Neutrophil (primary cell): Measurements from ENCODE around the gene NFIA.

Source experiments
- H3K27ac ChIP-seq: fragments of 200-600 bp; sonication (generic); 2 replicates; pipeline ENCODE4 v1.5.1; 2016; ENCODE audit warnings: mild to moderate bottlenecking, moderate library complexity
- H3K27me3 ChIP-seq: fragments of 200-600 bp; sonication (generic); 2 replicates; pipeline ENCODE4 v1.6.0; 2016; ENCODE audit warnings: mild to moderate bottlenecking
- H3K36me3 ChIP-seq: fragments of 200-600 bp; sonication (generic); 2 replicates; pipeline ENCODE4 v1.5.1; 2017
- H3K4me1 ChIP-seq, 2 experiments: fragments of 200-600 bp in 1 of 2; sonication (generic) in 1 of 2; 1 replicate in 1 of 2; 2 replicates in 1 of 2; pipeline versions ENCODE4 v1.5.1 to v1.6.1; 2013 to 2016; ENCODE audit warnings: low read depth in 1 of 2, low read length in 1 of 2, mild to moderate bottlenecking in 1 of 2, moderate library complexity in 1 of 2; ENCODE audit not compliant: control insufficient read depth in 1 of 2, insufficient read depth in 1 of 2
- H3K4me3 ChIP-seq, 2 experiments: fragments of 200-600 bp in 1 of 2; sonication (generic) in 1 of 2; 1 replicate in 1 of 2; 2 replicates in 1 of 2; pipeline ENCODE4 v1.5.1; 2013 to 2016; ENCODE audit warnings: low read depth in 1 of 2, low read length in 1 of 2, mild to moderate bottlenecking in 1 of 2, moderate library complexity in 1 of 2
- H3K9me3 ChIP-seq: fragments of 200-600 bp; sonication (generic); 2 replicates; pipeline ENCODE4 v1.5.1; 2016
- CTCF ChIP-seq: fragments of 200-600 bp; sonication (generic); IDR thresholded peaks from 2 replicates; pipeline ENCODE4 v1.5.1; 2016; ENCODE audit warnings: antibody characterized with exemption

Gene NFIA

GRCh38 chr1:61171346-61171745 is 89.0 kb downstream of the NFIA start:
- no peaks in the 10 kb centered on the region for H3K9me3 ChIP-seq
- no peaks in the 10 kb centered on the region for H3K4me1 ChIP-seq
- TF ChIP-seq CTCF = no peak
- no peaks in the 10 kb centered on the region for H3K27me3 ChIP-seq
- no peaks in the 10 kb centered on the region for H3K36me3 ChIP-seq
- no peak overlapping the region for H3K27ac ChIP-seq
- no peak overlapping the region for H3K4me3 ChIP-seq

- TF ChIP-seq CTCF = no peak
- Histone ChIP-seq H3K27ac (no peak overlapping the region), H3K36me3 (no peaks in the 10 kb centered on the region), H3K4me3 (no peak overlapping the region), H3K4me1 (no peaks in the 10 kb centered on the region), H3K9me3 (no peaks in the 10 kb centered on the region), H3K27me3 (no peaks in the 10 kb centered on the region)
Measured at GRCh38 chr1:61171974-61172373, 89.6 kb downstream of the NFIA start.

- H3K9me3 ChIP-seq = no peaks in the 10 kb centered on the region
- TF ChIP-seq CTCF = no peak
- H3K27me3 ChIP-seq = no peaks in the 10 kb centered on the region
- H3K4me1 ChIP-seq = no peaks in the 10 kb centered on the region
- H3K4me3 ChIP-seq = no peak overlapping the region
- no peak overlapping the region for H3K27ac ChIP-seq
- H3K36me3 ChIP-seq = no peaks in the 10 kb centered on the region
Measured at GRCh38 chr1:61173118-61173517, 90.8 kb downstream of the NFIA start.

GRCh38 chr1:61174060-61174795 is 91.9 kb downstream of the NFIA start:
- Histone ChIP-seq H3K9me3 (no peaks in the 10 kb centered on the region), H3K4me3 (no peak overlapping the region), H3K27ac (no peak overlapping the region), H3K36me3 (no peaks in the 10 kb centered on the region), H3K4me1 (no peaks in the 10 kb centered on the region), H3K27me3 (no peaks in the 10 kb centered on the region)
- TF ChIP-seq CTCF = no peak

GRCh38 chr1:61175976-61176375 is 93.6 kb downstream of the NFIA start:
- Histone ChIP-seq H3K4me3 (no peak overlapping the region), H3K9me3 (no peaks in the 10 kb centered on the region), H3K27ac (no peak overlapping the region), H3K4me1 (no peaks in the 10 kb centered on the region), H3K36me3 (no peaks in the 10 kb centered on the region), H3K27me3 (no peaks in the 10 kb centered on the region)
- TF ChIP-seq CTCF = no peak
